GM21515 (cell line): ENCODE measurements around the gene AANAT.
A peak's percentile ranks its signal among the peaks of the same experiment; 100 is the strongest.

Experiments
- ATAC-seq: cut with Tn5 transposase; IDR thresholded peaks from one replicate; pipeline ENCODE4 v1.9.1; 2021; ENCODE audit not compliant: unreplicated experiment

The AANAT gene

DNA sequence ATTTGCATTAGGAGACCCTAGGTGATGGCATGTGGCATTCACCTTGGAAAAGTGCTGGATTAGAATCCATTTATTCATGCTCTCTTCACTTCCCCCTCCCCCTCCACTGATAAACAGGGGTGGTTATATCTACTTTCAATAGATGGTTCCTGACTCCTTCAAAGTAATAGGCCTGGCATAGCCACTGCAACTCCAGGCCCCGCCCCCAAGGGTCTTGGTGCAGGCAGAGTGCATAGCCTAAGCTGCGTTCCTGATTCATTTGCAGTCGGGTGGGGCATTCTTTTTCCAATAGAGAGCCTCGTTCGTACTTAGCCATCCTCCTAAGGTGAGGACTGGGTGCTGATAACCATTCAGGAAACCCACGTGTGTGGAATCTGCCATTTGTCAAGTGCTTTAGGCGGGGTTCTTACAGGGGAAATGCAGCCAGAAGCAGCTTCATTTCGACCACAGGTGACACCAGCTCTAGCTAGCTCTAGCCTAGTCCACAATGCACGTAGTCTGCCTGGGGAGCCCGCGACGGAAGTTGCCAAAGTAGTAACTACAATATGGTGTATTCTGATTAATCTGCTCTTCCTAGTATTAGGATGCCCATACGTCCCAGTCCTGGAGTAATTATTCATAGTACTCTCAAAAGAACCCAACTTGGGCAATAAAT lies 25.6 kb upstream of the AANAT start:
- ATAC-seq: no peak

DNA sequence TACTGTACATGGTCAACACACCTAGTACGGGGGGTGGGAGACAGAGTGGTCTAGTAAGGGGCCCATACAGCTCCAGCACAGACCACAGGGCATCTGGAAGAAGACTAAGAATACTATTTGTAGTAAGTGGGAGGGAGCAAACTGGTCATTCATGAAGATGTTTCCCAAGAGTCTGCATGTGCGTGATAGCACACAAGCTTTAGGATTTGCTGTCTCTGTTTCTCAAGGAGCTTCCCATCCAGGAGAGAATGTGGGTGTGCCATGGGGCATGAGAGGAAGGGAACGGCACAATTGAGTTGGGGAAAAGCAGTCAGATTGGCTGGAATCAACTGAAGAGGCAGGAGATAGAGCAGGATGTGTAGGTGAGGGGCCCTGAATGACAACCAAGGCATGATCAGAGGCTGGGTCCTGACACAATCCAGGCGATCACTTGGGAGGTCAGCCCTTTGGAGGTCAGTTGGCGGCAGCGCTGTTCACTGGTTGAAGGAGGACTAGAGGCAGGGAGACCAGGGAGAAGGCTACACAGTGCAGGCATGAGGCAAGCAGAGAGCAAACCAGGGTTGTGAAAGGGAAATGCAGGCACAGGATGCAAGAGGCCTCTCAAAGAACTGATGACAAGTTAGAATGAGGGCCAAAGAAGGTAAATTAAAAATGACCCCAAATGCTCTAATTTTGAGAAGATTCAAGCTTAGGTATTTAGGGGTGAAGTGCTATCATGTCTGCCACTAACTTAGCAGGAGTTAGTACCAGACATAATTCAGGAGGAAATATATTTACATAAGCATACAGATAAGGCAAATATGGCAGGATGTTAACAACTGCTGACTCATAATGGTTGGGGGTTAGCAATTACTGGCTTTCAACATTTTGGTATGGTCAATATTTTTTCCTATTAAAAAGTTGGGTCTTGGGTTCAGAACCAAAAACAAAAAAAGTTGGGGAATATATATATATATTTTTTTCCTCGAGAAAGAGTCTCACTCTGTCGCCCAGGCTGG lies 24.8 kb upstream of the AANAT start:
- no peak for ATAC-seq

DNA sequence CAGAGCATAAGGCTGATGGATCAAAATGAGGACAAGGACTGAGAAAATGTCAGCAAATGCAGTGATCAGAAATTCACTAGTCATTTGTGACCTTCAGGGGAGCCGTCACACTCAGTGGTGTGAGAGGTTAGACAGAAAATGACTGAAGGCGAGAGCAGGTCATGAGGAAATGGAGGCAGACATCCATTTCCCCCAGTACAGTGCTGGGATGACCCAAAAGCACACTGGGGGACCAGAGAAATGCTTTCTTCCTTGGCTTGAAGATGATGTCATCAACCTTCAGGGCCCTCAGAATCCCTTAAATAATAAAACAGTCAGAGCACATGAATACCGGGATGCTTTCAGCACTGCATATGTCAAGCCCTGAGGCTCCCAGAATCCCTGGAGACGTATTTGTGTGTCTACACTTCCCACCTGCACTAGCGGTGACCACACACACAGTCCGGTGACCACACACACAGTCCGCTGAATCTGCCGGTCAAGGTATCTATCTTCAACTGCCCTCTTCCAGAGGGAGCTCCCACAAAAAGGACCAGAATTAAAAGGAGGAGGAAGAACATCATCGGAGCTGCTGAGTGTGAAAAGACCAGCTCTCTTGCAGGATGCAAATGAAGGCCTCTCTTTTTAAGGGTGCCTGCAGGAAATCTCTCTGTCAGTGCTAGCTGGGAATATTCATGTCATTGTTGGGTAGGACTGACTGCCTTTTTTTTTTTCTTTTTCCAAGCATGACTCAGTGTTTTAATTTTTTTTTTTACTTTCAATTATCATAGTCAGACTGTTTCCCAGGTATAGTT lies 22.7 kb upstream of the AANAT start:
- no peak for ATAC-seq

DNA sequence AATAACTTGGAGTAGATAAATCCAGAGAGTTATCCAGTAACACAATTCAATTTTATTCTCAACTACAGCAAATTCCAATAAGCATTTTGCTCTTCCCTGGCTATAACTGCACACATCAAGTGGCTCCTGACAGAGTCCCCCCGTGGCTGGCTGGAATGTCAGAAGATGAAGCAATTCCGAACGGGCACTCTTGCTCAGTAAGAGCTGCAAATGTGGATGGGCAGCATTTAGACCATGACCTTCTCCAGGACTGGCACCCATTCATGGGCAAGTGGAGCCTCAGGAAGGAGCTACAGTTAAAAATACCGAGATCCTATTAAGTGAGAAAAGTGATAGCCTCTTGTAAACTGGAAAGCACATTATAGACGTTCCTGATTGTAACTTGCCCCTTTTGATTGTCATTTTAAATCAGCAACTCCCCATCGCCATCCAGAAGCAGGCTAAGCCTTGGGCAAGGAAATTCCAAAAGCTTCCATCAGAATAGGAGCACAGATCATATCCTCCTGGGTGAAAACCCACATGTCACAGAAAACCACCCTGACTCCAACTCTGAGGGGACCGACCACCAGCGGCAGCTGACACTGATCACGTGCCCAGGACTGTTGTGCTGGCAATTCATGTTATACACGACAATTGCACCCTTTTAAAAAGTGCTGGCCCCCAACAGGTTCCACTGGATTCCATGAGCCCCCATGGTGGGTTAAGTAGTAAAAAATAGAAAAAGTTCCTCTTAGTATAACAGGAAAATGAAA lies 21.5 kb upstream of the AANAT start:
- no peak for ATAC-seq

DNA sequence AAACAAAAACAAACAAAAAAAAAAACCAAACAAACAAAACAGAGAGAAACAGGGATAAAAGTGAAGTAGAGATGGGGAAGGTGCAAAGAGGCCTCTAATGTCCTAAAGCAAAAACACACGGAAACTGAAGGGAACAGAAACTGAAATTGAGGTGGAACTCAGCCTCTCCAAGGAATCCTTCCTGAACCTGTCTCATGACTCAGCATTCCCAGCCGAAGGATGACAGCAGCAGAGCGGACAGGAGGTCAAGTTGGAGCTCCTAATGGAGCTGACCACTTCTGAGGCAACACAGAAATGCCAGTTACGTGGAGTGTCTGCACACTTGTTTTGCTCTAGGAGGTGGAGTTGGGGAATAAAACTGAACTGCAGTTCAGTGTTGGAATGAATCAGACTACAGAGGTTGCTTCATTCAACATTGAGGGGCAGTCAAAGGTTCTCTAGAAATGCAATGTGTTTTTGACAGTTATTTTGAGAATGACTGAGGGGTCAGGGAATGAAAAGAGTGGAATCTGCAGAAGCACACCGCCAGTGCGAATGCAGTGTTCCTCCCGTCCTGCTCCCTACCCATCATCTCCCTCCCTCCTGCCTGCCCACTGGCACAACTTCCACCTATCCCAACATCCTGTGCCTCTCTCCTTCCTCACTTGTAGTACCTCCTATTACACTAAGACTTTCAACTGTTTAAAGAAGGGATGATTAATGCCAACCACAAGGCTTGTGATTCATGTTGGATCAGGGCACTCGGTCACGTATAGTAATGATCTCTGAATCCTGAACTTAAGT lies 20.8 kb upstream of the AANAT start:
- no peak for ATAC-seq

DNA sequence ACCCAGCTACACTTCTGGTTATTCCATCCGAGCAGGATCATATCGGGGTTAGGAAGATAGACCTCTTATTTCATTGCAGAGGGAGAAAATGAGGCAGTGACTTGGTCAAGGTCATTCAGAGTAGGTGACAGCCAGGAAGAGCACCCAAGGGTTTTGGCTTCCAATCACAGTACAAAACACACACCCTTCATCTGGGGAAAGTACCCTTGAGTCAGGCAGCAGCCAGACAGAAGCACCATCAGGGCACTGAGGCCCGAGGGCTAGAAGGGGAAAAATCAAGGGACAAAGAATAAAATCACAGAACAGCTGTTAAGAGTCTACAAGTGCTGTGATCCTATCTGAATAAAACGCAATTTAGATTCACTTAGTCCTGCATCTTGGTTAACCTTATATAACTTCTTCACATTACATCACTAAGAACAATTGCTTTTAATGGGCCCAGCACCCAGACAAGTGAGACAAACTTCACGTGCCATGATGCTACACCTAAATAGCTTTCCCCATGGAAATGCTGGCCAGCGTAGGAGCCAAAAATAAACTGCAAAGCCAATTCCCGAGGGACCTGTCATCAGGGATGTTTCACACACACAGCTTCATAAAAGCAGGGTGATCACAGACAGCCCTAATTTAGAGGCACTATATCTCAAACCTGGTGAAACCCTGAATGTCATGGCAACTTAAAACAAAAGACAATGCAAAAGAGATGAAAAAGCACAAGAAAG lies 19.3 kb upstream of the AANAT start:
- no peak for ATAC-seq

DNA sequence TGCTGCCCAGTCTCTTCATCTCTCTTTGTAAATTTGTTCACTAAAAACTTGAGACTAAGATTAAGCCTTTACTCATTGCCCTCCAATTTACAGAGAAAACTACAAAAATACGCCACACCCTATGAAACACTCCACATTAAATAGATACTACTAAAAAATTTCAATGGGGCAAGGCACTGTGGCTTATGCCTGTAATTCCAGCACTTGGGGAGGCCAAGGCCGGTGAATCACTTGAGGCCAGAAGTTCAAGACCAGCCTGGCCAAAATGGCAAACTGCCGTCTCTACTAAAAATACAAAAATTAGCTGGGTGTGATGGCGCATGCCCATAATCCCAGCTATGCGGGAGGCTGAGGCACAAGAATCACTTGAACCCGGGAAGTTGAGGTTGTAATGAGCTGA lies 18.3 kb upstream of the AANAT start:
- ATAC-seq: no peak

DNA sequence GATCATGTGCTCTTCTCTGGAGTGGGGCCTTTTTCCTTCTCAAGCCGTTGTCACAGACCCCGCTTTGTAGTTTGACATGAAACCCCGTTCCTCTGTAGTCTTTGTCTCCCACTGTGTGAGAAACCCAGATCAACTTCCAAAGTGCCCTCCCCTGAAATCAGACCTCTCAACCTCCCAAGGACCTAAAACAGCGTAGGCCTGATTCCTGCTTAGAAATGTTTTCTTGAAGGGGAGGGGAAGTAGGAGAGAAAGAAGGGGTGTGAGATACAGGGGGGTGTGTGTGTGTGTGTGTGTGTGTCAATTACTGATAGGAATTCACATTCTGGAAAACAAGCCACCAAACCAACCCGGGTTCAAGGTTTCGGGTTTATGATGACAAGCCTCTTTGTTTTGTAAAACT lies 15.9 kb upstream of the AANAT start:
- no peak for ATAC-seq

DNA sequence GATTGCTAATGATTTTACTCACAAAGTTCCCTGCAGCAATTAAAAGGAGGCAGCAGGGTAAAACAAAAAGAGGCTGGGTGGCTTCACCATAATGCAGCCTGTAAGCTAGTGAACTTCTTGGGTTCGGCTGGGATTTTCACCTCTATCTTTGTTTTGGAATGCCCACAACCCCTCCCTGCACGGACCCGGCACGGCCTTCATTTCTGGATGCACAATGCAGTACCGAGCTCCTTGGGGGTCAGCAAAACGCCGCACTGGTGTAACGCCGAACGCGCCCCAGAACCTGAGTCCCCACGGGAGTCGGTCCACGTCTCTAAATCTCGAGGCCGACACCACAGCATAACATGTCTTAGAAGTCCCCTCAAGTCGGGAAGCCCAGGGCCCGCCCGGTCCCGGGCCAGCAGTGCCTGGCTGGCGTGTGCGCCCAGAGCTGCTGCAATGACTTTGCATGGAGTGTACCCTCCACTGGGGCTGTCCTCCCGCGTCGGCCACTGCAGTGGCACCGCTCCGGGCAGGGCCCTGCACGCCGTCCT lies 15.2 kb upstream of the AANAT start:
- ATAC-seq: no peak

DNA sequence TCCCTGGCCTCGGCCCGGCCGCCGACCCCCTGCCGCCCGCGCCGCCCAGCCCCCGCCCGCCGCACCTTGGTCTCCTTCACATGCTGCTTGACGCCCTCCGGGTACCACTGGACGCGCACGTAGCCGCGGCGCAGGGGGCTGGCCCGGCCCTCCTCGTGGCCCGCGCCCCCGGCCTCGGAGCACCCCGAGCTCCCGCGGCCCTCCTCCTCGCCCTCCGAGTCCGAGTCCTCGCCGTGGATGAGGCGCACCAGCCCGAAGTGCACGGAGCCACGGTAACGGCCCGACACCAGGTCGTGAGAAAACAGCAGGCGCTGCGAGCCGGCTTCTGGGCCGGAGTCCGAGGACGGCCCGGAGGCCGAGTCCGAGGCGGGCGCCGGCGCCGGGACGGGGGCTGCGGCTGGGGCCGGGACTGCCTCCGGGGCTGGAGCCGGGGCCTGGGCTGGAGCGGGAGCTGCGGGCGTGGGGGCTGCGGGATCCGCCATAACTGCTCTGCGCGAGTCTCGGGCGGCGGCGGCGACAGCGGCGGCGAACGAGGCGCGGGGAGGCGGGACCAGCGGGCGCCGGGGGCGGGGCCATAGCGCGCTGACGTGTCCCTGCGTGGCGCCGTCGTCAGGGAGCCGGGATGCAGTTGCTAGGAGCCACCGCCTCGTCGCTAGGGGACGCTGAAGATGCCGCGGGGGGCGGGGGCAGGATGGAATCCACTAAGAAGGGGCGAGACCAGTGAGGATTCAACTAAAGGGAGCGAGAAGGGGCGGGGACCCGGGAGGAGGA lies 14.6 kb upstream of the AANAT start, which contains the start of gene UBE2O:
Gene UBE2O, minus strand, starts transcription at position 493 of the 771 bp plus-strand sequence. Its CDS starts 11 bp downstream, at position 482.
- peak; percentile 89 for ATAC-seq

DNA sequence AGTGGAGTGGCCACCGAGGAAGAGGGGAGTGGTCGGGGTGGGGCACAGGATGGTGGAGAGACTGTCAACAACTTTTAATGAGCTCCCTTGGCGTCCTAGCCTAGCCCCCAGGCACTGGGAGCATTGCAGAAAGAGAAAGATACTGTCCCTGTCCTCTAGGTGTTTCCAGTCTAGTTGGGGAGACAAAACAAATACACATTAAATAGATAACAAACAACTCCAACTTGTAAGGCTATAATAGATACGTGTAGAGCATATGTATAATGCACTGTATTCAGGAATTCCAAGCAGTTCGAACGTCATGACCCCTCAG lies 14.0 kb upstream of the AANAT start:
- ATAC-seq: no peak

DNA sequence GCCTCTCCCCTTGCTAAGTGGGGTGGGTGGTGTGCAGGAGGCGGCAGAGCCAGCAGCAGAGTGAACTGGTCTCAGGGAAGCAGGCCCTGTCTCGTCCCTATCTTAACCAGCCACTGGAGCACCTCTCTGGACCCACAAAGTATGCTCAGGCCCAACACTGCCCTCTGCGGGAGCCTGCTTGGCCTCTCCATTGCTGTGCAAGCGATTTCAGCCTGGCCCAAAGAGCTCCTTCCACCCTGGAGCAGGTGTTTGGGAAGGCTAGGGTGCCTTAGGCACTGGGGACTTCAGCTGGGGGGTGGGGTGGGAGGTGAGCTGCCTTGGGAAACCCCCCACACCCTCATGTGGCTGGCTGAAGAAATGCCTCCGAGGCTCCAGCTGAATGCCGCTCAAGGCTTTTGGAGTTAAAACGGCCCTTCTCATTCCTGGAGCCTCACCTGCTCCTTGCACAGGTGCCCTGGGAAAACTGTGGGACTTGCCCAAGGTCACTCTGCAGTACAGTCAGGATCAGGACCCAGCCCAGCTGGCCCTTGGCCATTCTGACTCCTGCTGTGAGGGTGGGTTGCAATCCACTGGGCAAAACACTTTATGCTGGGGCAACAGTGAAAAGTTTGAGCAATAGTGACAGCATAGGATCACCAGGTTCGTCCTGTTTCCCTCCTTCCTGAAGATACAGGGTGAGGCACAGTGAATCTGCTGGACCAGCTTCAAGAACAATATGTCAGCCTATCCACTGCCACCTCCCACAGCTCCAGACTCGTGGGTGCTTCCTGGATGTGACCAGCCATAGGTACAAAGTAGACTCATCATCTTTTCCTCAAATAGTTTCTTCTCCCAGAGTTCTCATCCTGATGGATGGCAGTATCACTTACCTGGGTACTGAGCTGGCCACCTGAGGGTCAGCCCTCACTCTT lies 8.6 kb upstream of the AANAT start:
- ATAC-seq: no peak

DNA sequence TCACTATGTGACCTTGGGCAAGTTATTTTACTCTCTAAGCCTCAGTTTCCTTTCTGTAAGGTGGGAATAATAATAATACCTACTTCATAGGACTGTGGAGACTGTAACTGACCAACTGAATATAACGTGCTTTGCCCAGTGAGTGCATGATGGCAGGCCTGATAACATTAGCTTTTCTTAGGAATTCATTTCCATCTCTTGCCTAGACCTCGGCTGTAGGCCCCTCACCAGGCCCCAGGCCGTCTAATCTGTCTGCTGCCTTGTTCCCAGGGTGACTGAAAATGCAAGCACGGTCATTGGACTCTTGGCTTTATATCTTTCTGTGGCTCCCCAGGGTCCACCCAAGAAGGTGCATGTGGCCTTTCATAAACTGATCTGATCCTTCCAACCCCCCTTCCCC lies 7.7 kb upstream of the AANAT start:
- no peak for ATAC-seq

DNA sequence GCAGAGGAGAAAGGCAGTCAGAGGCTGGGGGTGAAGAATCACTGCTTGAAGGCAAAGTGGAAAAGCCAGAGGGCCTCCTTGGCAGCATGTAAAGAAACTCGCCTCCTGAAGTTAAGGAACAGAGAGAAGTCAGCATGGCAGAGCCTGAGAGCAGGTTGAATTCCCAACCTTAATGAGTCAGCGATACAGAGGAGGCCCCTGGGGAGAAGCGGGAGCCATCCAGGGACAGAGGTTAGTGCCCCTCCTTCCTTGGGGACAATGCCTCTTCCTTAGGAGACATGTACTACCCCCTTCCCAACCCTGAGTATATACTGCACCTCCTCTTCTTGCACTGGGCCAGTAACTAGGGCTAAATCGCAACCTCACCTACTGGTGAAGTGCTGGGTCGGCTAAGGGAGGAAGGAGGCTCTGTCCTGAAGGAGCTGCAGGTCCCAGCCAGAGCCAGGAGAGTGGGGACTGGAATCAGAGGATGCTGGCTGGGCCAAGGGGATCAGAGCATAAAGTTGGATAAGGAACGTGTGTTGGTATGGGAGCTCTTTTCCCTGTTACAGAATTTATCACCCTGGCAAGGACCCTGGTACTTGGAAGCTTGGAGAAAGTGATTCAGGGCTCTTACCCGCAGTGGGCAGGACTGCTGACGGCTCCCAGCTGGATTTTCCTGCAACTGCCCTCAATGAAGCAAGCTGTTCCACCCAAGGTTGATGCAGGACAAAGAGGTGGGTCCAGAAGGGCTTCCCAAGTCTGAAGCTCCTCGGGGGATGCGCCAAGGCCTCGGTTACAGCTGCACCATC lies 5.4 kb upstream of the AANAT start:
- ATAC-seq: no peak

DNA sequence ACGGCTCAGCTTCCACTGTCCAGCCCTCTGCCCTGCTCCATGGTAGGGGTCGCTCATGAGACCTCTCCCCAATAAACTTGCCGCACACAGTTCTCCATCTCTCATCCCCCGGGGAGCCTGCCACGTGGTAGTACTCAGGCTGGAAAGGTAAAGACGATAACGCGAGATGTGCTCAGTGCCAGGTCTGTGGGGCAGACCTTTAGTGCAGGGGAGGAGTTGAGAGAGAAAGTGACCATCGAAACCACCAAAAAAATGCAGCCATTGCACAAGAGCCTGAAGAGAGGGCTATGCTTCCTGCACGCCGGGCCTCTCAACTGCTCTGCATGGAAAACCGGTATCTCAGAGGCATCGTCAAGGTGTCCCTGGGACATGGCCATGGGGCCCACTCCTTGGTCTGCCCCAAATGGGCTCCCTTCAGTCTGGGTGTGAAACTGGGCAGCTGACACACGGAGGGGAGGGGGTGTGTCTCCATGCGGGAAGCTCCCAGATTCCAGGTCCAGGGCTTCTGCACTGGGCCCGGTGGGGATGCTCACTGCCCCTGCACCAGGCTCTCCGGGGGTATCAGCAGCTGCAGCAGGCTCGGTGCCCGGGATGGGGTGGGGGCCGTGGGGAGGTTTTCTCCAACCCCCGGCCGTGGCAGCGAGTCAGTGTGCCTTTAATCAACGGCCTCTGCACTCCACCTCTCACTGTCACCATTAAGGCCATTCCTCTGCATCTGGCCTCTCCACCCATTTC lies 4.7 kb upstream of the AANAT start:
- no peak for ATAC-seq

DNA sequence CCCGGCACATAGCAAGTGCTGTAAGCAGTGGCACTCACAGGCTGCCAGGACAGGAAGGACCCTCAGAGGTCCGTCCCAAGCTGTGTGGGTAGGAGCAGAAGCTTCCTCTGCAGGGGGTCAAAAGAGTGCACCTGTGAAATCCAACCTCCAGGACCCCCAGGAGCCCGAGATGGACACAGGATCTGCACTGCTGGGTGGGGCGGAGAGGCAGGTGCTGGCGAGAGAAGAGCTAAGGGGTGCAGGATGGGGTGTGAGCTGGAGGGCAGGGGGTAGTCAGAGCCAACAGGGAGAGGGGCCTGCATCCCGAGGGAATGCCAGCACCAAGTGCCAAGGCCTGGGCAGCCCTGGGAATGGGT lies 650 bp upstream of the AANAT start:
- no peak for ATAC-seq
